ENCODE results near the gene RAMP1.

The RAMP1 gene

DNA sequence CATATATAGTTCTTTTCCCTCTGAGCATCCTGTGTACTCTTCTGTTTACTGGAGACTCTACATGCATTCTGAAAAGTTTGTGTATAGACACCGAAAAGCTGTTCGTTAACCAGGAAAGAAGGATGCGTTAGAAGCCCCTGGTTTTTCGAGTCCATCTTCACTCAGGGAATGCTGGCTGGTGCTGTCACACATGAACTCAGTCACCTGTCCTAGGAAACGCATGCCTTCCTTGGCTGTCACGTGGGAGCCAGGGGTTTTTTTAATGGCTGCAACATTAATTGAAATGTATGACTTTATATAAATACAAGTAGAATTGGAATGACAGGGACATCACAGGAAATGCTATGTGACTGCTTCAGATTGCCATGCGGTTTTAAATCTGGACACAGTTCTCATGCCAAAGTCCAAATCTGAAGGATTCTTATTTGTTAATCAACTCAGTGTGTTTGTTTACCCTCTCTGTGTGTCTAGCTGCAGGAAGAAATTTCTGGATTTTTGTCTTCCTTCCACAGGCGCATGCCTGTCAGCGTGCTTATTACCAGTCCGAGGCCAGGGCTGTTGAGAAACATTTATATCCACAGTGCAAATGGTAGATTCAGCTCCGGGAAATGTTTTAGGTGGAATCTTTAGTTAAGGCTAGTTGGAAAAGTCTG lies 2.6 kb downstream of the RAMP1 start:
- Histone ChIP-seq H3K9me2 (ENCODE audit: low read depth, low read length) (no peaks in the 10 kb centered on the region), H3K79me2 (ENCODE audit: insufficient read depth, low read length) (no peaks in the 10 kb centered on the region), H4K20me1 (ENCODE audit: insufficient read depth, low read length) (no peaks in the 10 kb centered on the region), H3K9me3 (ENCODE audit: low read length) (no peaks in the 10 kb centered on the region), H3K36me3 (ENCODE audit: insufficient read depth, low read length) (no peaks in the 10 kb centered on the region), H3K4me3 (ENCODE audit: low read depth, low read length, poor library complexity, severe bottlenecking) (no peak overlapping the region), H3K4me2 (ENCODE audit: low read length) (no peak overlapping the region), H3K27ac (ENCODE audit: low read depth, low read length, poor library complexity, severe bottlenecking) (no peak overlapping the region), H3K9ac (ENCODE audit: low read length) (no peak overlapping the region), H3F3A (ENCODE audit: insufficient read depth, low read length) (no peaks in the 10 kb centered on the region), H2AFZ (ENCODE audit: low read length) (no peak overlapping the region), H3K27me3 (ENCODE audit: insufficient read depth, low read length) (peaks cover 5% of the 10 kb centered on the region; the same call in 1 of the 2 replicates), H3K4me1 (ENCODE audit: insufficient read depth, low read length, severe bottlenecking) (no peaks in the 10 kb centered on the region)
- TF ChIP-seq, protein P1, sequence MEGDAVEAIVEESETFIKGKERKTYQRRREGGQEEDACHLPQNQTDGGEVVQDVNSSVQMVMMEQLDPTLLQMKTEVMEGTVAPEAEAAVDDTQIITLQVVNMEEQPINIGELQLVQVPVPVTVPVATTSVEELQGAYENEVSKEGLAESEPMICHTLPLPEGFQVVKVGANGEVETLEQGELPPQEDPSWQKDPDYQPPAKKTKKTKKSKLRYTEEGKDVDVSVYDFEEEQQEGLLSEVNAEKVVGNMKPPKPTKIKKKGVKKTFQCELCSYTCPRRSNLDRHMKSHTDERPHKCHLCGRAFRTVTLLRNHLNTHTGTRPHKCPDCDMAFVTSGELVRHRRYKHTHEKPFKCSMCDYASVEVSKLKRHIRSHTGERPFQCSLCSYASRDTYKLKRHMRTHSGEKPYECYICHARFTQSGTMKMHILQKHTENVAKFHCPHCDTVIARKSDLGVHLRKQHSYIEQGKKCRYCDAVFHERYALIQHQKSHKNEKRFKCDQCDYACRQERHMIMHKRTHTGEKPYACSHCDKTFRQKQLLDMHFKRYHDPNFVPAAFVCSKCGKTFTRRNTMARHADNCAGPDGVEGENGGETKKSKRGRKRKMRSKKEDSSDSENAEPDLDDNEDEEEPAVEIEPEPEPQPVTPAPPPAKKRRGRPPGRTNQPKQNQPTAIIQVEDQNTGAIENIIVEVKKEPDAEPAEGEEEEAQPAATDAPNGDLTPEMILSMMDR (IDR thresholded peaks at IDR 0.05; ENCODE audit: low read length): no peak
- no peak for TF ChIP-seq EZH2 (IDR thresholded peaks at IDR 0.05; ENCODE audit: borderline replicate concordance, low read length)

DNA sequence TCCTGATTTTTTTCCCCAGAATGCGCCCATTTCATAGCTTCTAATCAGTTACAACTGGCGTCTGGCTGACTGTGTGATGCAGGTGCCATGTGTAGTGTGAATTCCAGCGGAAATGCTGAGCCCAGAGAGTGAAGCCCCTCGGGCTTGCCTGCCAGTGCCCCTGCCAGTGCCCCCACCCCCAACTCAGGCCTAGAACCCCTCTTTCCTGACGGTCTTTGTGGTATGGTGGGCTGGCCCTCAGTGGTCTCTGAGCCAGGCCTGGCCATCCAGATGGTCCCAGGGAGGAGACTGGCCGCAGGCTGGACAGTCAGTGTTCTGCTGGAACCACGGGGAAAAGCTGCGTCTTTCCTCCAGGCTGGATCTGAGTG lies 3.1 kb downstream of the RAMP1 start:
- Histone ChIP-seq H3K9ac (ENCODE audit: low read length) (no peak overlapping the region), H3K27ac (ENCODE audit: low read depth, low read length, poor library complexity, severe bottlenecking) (no peak overlapping the region), H2AFZ (ENCODE audit: low read length) (no peak overlapping the region), H3K4me3 (ENCODE audit: low read depth, low read length, poor library complexity, severe bottlenecking) (no peak overlapping the region), H3K4me2 (ENCODE audit: low read length) (no peak overlapping the region), H3K36me3 (ENCODE audit: insufficient read depth, low read length) (no peaks in the 10 kb centered on the region), H3K9me2 (ENCODE audit: low read depth, low read length) (no peaks in the 10 kb centered on the region), H3K4me1 (ENCODE audit: insufficient read depth, low read length, severe bottlenecking) (no peaks in the 10 kb centered on the region), H3K9me3 (ENCODE audit: low read length) (no peaks in the 10 kb centered on the region), H3K27me3 (ENCODE audit: insufficient read depth, low read length) (peaks cover 9% of the 10 kb centered on the region; the same call in 1 of the 2 replicates), H4K20me1 (ENCODE audit: insufficient read depth, low read length) (no peaks in the 10 kb centered on the region), H3K79me2 (ENCODE audit: insufficient read depth, low read length) (no peaks in the 10 kb centered on the region), H3F3A (ENCODE audit: insufficient read depth, low read length) (no peaks in the 10 kb centered on the region)
- TF ChIP-seq EZH2 (IDR thresholded peaks at IDR 0.05; ENCODE audit: borderline replicate concordance, low read length): no peak
- TF ChIP-seq, protein P1 (IDR thresholded peaks at IDR 0.05; ENCODE audit: low read length): no peak

DNA sequence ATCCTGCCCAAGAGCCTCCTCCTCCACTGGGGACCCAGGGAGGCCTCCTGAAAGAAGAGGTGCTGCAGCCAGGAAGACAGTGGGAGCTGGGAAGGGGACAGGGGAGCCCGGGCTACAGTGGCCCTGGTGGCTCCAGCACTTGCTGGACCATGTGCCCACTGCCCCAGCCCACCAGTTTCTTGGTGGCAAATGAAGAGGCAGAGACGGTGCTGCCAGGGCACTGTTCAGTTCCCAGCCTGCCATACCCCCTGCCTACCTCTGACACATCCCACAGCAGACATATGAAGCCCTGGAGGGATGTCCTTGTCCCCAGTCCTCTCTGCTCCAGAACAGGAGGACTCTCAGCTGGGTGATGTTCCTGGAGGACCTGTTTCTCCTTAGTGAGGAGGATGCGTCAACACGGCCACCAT lies 3.7 kb downstream of the RAMP1 start:
- no peak overlapping the region for H3K9ac ChIP-seq (ENCODE audit: low read length)
- no peak overlapping the region for H3K4me3 ChIP-seq (ENCODE audit: low read depth, low read length, poor library complexity, severe bottlenecking)
- H3F3A ChIP-seq (ENCODE audit: insufficient read depth, low read length): no peaks in the 10 kb centered on the region
- H3K27ac ChIP-seq (ENCODE audit: low read depth, low read length, poor library complexity, severe bottlenecking): no peak overlapping the region
- no peaks in the 10 kb centered on the region for H3K9me2 ChIP-seq (ENCODE audit: low read depth, low read length)
- TF ChIP-seq, protein P1 (IDR thresholded peaks at IDR 0.05; ENCODE audit: low read length): no peak
- no peak for TF ChIP-seq EZH2 (IDR thresholded peaks at IDR 0.05; ENCODE audit: borderline replicate concordance, low read length)
- no peaks in the 10 kb centered on the region for H3K79me2 ChIP-seq (ENCODE audit: insufficient read depth, low read length)
- no peak overlapping the region for H2AFZ ChIP-seq (ENCODE audit: low read length)
- no peaks in the 10 kb centered on the region for H3K4me1 ChIP-seq (ENCODE audit: insufficient read depth, low read length, severe bottlenecking)
- peaks cover 10% of the 10 kb centered on the region; the same call in 1 of the 2 replicates for H3K27me3 ChIP-seq (ENCODE audit: insufficient read depth, low read length)
- H3K9me3 ChIP-seq (ENCODE audit: low read length): no peaks in the 10 kb centered on the region
- no peaks in the 10 kb centered on the region for H3K36me3 ChIP-seq (ENCODE audit: insufficient read depth, low read length)
- no peak overlapping the region for H3K4me2 ChIP-seq (ENCODE audit: low read length)
- H4K20me1 ChIP-seq (ENCODE audit: insufficient read depth, low read length): no peaks in the 10 kb centered on the region

Measured in OCI-LY1 (cell line).